ENCODE measurements around the gene L1TD1. TPM values are rescaled to one million over a fixed set of nuclear protein-coding genes. Genes with fewer than 3 reads are reported as not detected.

L1TD1 gene
- total RNA-seq, 4 donors from 2014 or later, result 1.3 to 3.1 (median 2.1) TPM

DNA sequence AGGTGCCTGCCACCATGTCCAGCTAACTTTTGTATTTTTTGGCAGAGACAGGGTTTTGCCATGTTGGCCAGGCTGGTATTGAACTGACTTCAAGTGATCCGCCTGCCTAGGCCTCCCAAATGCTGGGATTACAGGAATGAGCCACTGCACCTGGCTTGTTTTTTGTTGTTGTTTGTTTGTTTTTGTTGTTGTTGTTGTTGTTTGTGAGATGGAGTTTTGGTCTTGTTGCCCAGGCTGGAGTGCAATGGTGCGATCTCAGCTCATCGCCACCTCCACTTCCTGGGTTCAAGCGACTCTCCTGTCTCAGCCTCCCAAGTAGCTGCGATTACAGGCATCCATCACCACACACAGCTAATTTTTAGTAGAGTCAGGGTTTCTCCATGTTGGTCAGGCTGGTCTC, 7.1 kb upstream of the L1TD1 start:
- H3K27me3 ChIP-seq, result no peaks in the 10 kb centered on the region
- H3K4me1 ChIP-seq, result peaks cover 0 to 2% (median 0%) of the 10 kb centered on the region in 4 donors
- WGBS, 2 donors, result 94 to 98% methylated on average over 5 of the region's 5 CpGs
- no peaks in the 10 kb centered on the region for H3K9me3 ChIP-seq
- no peak overlapping the region for H3K27ac ChIP-seq
- TF ChIP-seq EP300 (IDR thresholded peaks at IDR 0.05) (no peak), POLR2A (IDR thresholded peaks at IDR 0.05) (no peak)
- TF ChIP-seq, protein P1, sequence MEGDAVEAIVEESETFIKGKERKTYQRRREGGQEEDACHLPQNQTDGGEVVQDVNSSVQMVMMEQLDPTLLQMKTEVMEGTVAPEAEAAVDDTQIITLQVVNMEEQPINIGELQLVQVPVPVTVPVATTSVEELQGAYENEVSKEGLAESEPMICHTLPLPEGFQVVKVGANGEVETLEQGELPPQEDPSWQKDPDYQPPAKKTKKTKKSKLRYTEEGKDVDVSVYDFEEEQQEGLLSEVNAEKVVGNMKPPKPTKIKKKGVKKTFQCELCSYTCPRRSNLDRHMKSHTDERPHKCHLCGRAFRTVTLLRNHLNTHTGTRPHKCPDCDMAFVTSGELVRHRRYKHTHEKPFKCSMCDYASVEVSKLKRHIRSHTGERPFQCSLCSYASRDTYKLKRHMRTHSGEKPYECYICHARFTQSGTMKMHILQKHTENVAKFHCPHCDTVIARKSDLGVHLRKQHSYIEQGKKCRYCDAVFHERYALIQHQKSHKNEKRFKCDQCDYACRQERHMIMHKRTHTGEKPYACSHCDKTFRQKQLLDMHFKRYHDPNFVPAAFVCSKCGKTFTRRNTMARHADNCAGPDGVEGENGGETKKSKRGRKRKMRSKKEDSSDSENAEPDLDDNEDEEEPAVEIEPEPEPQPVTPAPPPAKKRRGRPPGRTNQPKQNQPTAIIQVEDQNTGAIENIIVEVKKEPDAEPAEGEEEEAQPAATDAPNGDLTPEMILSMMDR (IDR thresholded peaks at IDR 0.05), result no peak
- no peaks in the 10 kb centered on the region for H3K36me3 ChIP-seq
- no peak for DNase-seq (ENCODE audit: low spot score in 2 of 2)
- H3K4me3 ChIP-seq, result no peak overlapping the region

DNA sequence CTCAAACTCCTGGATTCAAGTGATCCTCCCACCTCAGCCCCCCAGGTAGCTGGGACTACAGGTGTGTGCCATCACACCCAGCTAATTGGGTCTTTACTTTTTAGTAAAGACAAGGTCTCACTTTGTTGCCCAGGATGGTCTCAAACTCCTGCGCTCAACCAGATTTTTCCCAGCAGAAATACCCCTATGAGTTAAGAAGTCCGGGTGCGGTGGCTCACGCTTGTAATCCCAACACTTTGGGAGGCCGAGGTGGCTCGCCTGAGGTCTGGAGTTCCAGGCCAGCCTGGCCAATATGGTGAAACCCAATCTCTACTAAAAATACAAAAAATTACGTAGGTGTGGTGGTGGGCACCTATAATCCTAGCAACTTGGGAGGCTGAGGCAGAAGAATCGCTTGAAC, 6.5 kb upstream of the L1TD1 start:
- no peaks in the 10 kb centered on the region for H3K9me3 ChIP-seq
- WGBS, 2 donors, result 95 to 98% methylated on average over 8 of the region's 8 CpGs
- H3K4me3 ChIP-seq, result no peak overlapping the region
- no peaks in the 10 kb centered on the region for H3K36me3 ChIP-seq
- no peaks in the 10 kb centered on the region for H3K4me1 ChIP-seq
- H3K27me3 ChIP-seq, result no peaks in the 10 kb centered on the region
- no peak for DNase-seq (ENCODE audit: low spot score in 2 of 2)
- TF ChIP-seq POLR2A (IDR thresholded peaks at IDR 0.05), result no peak
- TF ChIP-seq, protein P1 (IDR thresholded peaks at IDR 0.05), result no peak
- TF ChIP-seq EP300 (IDR thresholded peaks at IDR 0.05), result no peak
- H3K27ac ChIP-seq, result no peak overlapping the region

DNA sequence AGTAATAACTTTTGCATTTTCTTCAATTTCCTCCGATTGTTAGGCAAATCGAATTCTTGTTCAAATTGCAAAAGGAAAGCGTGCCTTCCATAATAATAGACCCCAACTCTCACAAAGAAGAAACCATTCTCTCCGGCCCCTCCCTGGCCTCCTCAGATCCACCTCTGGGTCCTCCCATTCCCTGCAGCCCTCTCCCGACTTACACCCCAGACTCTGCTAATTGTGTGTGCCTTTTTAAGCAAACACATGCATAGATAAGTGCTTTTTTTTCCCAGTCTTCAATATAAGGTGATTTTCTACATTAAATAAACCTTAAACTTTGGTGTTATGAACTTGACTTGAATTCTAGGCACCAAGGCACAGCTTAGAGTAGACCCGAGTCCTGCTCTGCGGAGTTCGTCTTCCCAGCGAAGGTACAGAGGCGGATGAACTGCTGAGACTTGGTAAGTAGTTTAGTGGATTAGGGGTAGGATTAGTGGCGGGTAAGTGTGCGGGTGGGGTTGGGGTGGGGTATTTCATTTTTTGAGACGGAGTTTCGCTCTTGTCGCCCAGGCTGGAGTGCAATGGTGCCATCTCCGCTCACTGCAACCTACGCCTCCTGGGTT, 1.5 kb downstream of the L1TD1 start:
- Histone ChIP-seq H3K4me3 (peak overlapping the region in 1 of 4 donors; percentile 57), H3K4me1 (peaks cover 0 to 23% (median 3%) of the 10 kb centered on the region in 4 donors)
- no peak for TF ChIP-seq POLR2A (IDR thresholded peaks at IDR 0.05)

DNA sequence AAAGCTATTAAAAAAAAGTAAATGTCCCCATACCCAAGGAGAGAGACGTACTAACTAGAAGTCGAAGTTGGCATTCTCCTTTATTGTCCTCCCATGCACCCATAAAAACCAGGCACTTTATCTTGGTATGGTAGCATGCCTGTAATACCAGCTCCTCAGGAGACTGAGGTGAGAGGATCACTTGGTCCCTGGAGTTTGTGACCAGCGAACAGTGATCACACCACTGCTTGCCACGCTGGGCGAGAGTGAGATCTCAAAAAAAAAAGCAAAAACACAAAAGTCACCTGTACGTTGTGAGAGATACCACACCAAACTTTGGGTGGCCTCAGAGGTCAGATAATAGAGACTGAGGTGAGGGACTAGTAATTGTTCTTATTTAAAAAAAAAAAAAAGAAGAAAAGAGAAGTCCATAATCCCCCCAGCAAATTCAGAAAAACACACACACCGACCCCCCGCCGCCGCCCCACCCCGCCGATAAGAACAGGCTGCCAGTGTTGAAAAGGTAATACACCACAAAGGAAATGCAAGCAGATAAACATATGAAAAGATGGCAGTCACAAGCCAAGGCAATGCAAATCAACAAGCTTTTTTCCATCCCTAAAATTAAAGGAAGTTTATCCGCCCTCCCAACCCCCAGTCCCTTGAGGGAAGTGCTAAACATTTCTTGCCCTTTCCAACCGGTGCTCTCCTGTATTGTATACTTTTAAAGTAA, 3.6 kb downstream of the L1TD1 start:
- WGBS, 2 donors, result 59 to 65% methylated on average over 14 of the region's 14 CpGs
- H3K4me3 ChIP-seq, result no peak overlapping the region
- H3K9me3 ChIP-seq, result no peaks in the 10 kb centered on the region
- DNase-seq (ENCODE audit: low spot score in 2 of 2), result no peak
- peaks cover 0 to under 1% (median 0%) of the 10 kb centered on the region in 3 donors for H3K36me3 ChIP-seq
- peaks cover 0 to 15% of the 10 kb centered on the region in 2 donors for H3K27me3 ChIP-seq
- TF ChIP-seq POLR2A (IDR thresholded peaks at IDR 0.05) (no peak), EP300 (IDR thresholded peaks at IDR 0.05) (no peak)
- TF ChIP-seq, protein P1 (IDR thresholded peaks at IDR 0.05), result no peak
- peaks cover 0 to 23% (median 3%) of the 10 kb centered on the region in 4 donors for H3K4me1 ChIP-seq
- no peak overlapping the region for H3K27ac ChIP-seq

More for the DNA sequence above, 1.5 kb downstream of the L1TD1 start:
- peaks cover 0 to 15% of the 10 kb centered on the region in 2 donors for H3K27me3 ChIP-seq
- H3K9me3 ChIP-seq, result no peaks in the 10 kb centered on the region
- DNase-seq (ENCODE audit: low spot score in 2 of 2), result no peak
- WGBS, 2 donors, result 82 to 83% methylated on average over 17 of the region's 17 CpGs
- H3K27ac ChIP-seq, result no peak overlapping the region
- no peaks in the 10 kb centered on the region for H3K36me3 ChIP-seq

DNA sequence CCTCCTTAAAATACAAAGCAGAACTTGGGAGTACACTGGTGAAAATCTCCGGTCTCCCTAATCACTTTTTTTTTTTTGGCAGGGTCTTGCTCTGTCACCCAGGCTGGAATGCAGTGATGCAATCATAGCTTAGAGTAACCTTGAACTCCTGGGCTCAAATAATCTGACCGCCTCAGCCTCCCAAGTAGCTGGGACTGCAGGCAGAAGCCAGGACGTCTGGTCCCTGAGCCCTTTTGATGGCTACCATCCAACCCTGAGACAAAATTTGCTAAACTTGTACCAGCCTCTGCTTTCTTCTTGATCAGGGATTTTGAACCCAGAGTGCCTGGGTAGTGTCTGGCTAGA, 4.1 kb downstream of the L1TD1 start:
- peaks cover 0 to 15% of the 10 kb centered on the region in 2 donors for H3K27me3 ChIP-seq
- H3K9me3 ChIP-seq, result peaks cover 0 to 2% (median 0%) of the 10 kb centered on the region in 4 donors
- no peak overlapping the region for H3K27ac ChIP-seq
- 15 to 18% methylated on average over 3 of the region's 3 CpGs for WGBS, 2 donors
- no peak for DNase-seq (ENCODE audit: low spot score in 2 of 2)
- peaks cover 0 to 6% (median 0%) of the 10 kb centered on the region in 3 donors for H3K36me3 ChIP-seq
- H3K4me3 ChIP-seq, result no peak overlapping the region
- peaks cover 0 to 23% (median 3%) of the 10 kb centered on the region in 4 donors for H3K4me1 ChIP-seq
- TF ChIP-seq POLR2A (IDR thresholded peaks at IDR 0.05) (no peak), EP300 (IDR thresholded peaks at IDR 0.05) (no peak)
- TF ChIP-seq, protein P1 (IDR thresholded peaks at IDR 0.05), result no peak
